SHP77 (cell line): Measurements from ENCODE around the gene RNF44.
"Not testable (repeated sequence)": the region's sequence is repeated elsewhere in the genome, so short reads cannot be mapped to it uniquely, and the experiment has no call there.

Source experiments
- DNase-seq, 2 experiments: peaks; one replicate each; lab custom pipeline; 2025; lab: John Stamatoyannopoulos, UW

Gene RNF44

GRCh38 chr5:176519810-176520720 is 17.1 kb downstream of the RNF44 start:
- DNase-seq, result no peak

GRCh38 chr5:176517053-176517661 is 20.0 kb downstream of the RNF44 start:
- DNase-seq, result no peak

DNA sequence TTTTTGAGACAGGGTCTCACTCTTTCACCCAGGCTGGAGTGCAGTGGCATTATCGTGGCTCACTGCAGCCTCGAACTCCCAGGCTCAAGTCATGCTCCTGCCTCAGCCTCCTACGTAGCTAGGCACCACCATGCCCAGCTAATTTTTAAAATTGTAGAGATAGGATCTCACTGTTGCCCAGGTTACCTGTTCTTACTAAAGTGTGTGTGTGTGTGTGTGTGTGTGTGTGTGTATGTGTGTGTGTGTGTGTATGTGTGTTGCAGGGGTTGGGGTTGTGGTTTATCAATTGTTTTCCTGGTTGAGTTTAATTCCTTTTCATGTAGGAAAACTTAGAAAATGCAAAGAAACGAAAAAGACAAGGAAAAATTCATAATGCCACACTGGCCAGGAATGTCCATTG is 21.8 kb downstream of the RNF44 start:
- DNase-seq, result no peak

DNA sequence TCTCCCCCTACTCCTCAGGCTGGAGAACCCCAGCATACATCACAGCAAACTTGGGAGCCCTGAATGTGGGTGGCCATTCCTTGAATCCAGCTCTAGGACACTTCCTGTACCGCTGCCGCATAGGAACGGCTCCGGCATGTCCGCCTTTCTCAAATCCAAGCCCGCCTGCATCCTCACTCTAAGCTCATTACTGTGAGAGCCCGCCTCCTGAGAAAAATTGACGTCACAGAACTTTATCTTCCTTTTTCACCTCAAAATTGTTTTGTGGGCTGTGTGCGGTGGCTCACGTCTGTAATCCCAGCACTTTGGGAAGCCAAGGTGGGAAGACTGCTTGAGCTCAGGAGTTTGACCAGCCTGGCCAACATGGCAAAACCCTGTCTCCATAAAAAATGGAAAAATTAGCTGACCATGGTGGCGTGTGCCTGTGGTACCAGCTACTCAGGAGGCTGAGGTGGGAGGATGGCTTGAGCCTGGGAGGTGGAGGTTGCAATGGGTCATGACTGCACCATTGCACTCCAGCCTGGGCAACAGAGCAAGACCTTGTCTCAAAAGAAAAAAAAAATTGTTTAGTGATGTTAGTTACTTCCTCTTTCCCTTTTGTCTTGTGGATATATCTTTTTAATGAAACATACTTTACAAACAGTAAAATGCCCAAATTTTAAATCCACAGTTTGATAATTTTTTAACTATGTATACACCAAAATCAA is 22.8 kb downstream of the RNF44 start:
- DNase-seq, result no peak

DNA sequence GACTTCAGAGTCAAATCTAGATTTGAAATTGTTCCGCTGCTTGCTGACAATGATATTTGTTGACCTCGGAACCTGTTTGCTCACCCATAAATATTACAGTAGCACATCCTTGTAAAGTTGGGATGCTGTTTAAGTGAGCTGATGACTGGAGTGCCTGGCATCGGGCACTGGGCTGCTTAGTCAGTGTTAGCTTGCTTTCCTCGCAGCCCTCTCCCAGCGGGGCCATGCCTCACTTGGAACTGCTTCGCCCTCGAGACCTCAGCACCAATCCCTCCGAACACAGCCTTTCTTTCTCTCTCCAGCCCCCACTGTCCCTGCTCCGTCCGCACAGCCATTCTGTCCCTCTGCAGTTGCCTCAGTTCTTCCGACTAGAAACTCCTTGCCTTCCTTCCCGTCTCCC is 23.4 kb downstream of the RNF44 start:
- DNase-seq, result no peak

GRCh38 chr5:176508603-176509002 is 28.6 kb downstream of the RNF44 start:
- no peak for DNase-seq

GRCh38 chr5:176507911-176508310 is 29.3 kb downstream of the RNF44 start:
- DNase-seq, result no peak

DNA sequence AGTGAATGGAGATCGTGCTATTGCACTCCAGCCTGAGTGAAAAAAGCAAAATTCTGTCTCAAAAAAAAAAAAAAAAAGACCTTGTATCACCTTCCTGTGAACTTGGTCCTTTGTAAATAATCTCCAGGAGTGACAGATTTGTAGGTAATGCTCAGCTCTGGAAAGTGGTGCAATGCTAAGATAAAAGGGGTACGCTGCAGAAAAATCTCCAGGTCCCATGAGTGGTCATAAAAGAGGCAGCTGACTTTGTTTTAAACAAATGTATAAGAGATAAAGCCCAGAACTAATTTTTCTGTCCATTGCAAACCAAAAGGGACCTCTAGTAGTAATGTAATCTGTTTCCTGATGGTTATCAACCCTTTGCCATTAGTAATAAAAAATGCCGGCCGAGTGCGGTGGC is 33.7 kb downstream of the RNF44 start:
- no peak for DNase-seq

DNA sequence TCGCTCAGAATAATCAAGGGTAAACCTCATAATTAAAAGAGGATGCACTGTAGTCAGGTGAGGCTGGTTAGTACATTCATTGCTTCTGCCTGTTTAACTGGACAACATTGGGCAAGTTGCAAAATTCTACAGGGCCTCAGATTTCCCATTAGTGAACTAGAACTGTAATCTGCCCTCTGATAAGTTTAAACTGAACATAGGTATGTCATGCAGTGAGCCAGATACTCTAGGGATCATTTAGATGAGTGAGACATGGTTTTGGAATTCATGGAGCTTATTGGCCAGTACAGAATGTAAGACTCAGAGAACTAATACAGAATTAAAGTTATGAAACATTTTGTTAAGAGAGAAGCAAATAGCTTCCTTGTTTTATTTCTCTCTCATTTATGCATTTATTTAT is 35.9 kb downstream of the RNF44 start:
- no peak for DNase-seq

DNA sequence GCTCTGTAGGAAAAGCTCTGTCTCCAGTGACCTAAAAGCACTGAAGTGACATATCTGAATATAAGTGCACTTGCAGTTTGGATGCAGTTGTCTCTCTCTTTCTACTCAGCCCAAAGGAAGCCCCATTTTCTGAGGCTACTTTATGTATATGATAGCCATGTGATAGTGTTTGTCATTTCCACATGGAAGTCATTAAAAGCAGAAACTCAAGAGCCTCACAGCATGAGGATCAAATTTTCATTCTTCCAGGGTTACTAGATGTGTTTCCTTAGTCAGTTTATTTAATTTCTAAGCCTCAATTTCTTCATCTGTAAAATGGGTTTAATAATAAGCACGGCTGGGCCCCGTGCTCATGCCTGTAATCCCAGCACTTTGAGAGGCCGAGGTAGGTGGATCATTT is 36.7 kb downstream of the RNF44 start:
- DNase-seq, result no peak

DNA sequence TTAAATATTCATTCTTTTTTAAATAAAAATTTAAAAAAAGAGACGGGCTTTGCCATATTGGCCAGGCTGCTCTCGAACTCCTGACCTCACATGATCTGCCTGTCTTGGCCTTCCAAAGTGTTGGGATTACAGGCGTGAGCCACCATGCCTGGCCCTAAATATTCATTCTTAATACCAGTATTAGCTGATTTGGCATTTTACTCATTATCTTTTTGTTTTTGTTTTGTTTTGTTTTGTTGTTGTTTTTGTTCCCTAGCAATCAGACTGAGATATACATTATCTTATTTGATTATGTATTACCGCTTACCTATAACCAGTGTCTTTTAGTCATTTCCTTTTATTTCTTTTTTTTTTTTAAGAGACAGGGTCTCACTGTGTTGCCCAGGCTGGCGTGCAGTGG is 37.9 kb downstream of the RNF44 start:
- DNase-seq, result no peak

DNA sequence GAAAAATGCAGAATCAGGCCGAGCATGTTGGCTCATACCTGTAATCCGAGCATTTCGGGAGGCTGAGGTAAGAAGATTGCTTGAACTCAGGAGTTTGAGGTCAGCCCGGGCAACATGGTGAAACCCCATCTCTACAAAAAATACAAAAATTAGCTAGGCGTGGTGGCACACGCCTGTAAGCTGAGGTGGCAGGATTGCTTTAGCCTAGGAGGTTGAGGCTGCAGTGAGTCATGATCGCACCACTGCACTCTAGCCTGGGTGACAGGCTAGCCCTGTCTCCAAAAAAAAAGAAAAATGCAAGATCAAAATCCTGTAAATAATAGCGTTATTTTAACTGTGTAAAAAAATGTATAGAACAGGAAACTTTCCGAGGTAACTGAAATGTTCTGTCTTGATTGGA is 39.4 kb downstream of the RNF44 start:
- DNase-seq, result no peak

DNA sequence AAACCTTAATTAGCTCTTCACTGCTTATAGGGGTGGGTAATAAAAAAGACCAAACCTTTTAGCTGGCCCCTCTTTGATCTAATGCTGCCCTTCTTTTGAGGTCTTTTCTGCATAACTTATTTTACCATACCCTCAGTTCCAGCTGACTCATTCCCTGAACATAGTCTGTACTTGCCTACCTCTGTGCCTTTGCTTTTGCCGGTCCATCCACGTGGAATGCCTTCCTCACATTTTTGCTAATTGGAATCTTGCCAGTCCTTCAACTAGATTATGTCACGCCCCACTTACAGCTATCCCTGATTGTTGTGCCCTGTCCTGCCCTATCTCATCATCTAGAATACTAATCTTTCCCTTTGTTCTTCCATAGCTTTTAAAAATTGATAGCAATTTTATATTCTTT is 44.8 kb downstream of the RNF44 start:
- no peak for DNase-seq

DNA sequence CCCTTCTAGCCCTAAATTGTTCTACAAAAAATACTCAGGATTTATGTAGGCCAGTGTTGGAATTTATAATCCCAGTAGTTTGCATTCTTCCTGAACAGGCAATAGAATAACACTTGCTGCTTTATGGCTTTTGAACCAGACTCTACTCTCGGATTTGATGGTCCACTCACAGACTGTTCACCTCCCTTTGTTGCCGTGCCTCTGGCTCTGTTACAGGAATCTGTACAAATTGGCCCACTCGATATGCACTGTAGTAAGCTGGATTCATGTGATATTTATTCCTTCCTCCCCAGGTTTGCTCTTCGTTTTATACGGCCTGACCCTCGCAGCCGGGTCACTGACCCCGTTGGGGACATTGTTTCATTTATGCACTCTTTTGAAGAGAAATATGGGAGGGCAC is 45.3 kb downstream of the RNF44 start:
- DNase-seq, result no peak

GRCh38 chr5:176491101-176491502 is 46.1 kb downstream of the RNF44 start:
- DNase-seq, result no peak

- no peak for DNase-seq
These were observed 46.9 kb downstream of the RNF44 start for GRCh38 chr5:176490301-176490700.

- no peak for DNase-seq
These were observed 48.1 kb downstream of the RNF44 start for GRCh38 chr5:176489077-176489476.

- DNase-seq, result not testable (repeated sequence)
These were observed 50.0 kb downstream of the RNF44 start for GRCh38 chr5:176487160-176487559.

DNA sequence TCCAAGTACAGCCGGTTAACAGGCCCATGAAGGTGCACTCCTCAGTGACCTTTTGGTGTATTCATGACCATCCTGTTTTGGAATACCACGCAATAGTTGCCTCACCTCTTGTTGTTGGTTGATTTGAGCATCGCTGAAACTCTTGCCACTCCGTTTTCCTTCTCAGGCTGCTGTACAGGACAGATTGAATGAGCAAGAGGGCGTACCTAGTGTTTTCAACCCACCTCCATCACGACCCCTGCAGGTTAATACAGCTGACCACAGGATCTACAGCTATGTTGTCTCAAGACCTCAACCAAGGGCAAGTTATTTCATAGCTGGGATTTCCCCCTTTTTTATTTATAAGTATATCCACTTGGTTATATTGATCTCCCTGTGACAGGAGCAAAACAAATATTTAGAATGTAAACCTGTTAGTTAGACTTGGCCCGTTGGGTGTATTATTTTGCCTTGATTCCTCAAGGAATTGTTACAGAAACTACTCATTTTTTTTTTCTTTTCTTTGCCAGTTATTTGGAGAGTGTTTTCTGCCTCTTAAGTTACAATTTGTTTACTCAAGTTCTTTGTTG is 50.9 kb downstream of the RNF44 start:
- DNase-seq, result no peak

GRCh38 chr5:176485176-176485575 is 52.0 kb downstream of the RNF44 start:
- DNase-seq, result no peak

GRCh38 chr5:176481711-176482110 is 55.5 kb downstream of the RNF44 start:
- DNase-seq, result no peak
